ENCODE results near the gene ARRDC2. TPM values are rescaled to one million over a fixed set of nuclear protein-coding genes. Genes with fewer than 3 reads are reported as not detected.
A peak's percentile ranks its signal among the peaks of the same experiment; 100 is the strongest.

The ARRDC2 gene
- total and polyA plus RNA-seq, 10 of the 15 experiments (the other 5 are each of a cell fraction or from before 2014, with no cell fraction given): 0.48 to 10.1 (median 4.8) TPM

DNA sequence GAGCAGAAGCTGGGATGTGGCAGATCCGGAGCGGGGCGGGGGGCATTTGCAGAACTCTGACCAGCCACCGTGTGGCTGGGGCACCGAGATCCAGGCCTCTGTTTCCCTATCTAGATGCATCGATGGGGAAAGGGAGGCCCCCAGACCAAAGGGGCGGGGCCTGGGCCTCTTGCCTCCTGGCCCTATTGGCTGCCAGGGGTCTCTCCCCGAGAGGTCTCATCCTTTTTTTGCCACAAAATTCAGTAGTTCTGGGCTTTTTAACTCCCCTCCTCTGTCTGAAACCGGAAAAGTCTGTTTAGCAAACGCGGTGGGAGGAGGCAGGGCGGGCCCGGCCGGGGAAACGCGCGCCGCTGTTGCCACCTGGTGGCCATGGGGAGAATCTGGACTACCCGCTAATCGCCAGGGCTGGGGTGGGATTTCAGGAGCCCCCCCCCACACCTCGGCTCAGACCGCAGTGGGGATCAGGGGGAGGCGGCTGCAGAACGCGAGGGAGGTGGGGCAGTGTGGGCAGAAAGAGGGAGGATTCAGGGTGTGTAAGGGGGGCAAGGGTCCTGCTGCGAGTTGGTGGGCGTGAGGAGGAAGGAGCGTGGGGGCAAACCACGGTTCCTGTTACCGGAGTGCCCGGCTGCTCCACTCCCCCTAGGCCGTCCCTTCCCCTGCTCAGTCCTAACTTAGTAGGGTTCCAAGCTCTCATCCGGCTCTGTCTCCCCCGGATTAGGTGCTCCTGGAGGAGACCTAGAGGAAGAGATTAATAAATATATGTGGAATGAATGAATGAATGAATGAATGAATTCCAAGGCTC, 50.4 kb downstream of the ARRDC2 start:
- in situ Hi-C loops (cut with MboI): loop anchor here (5.0 kb wide), 1 partner anchor 41 kb away; no protein-coding TSS in a partner anchor
- no TSS peak for BruUV-seq (replicated peaks)
- peak; percentile 24 for TF ChIP-seq SP1 (IDR thresholded peaks at IDR 0.05; ENCODE audit: low read depth, low read length)
- no peak for TF ChIP-seq JUNB (IDR thresholded peaks at IDR 0.05)
- TF ChIP-seq CREB1 (IDR thresholded peaks at IDR 0.05; ENCODE audit: low read depth): peak; percentile 47; the same call in 1 of the 2 replicates
- TF ChIP-seq MTA2 (IDR thresholded peaks at IDR 0.05; ENCODE audit: low read depth): peak; percentile 51
- TF ChIP-seq POLR2AphosphoS5 (IDR thresholded peaks at IDR 0.05; ENCODE audit: low read length): no peak
- TF ChIP-seq SMARCA5 (IDR thresholded peaks at IDR 0.05): peak; percentile 66; the same call in 1 of the 2 replicates
- no peak for TF ChIP-seq MYB (IDR thresholded peaks at IDR 0.05; ENCODE audit: borderline replicate concordance, low read depth, low read length)
- 0 out of 2 replicates have a peak, but pooled peaks have one; percentile 7 for TF ChIP-seq MEF2A (IDR thresholded peaks at IDR 0.05; ENCODE audit: insufficient read depth, low read depth, low read length)
- no peak for TF ChIP-seq ZNF622 (IDR thresholded peaks at IDR 0.05)
- no peak for TF ChIP-seq ZNF217 (IDR thresholded peaks at IDR 0.05)
- TF ChIP-seq NFYA (IDR thresholded peaks at IDR 0.05; ENCODE audit: borderline replicate concordance, low read depth, low read length): no peak
- TF ChIP-seq, protein P1, sequence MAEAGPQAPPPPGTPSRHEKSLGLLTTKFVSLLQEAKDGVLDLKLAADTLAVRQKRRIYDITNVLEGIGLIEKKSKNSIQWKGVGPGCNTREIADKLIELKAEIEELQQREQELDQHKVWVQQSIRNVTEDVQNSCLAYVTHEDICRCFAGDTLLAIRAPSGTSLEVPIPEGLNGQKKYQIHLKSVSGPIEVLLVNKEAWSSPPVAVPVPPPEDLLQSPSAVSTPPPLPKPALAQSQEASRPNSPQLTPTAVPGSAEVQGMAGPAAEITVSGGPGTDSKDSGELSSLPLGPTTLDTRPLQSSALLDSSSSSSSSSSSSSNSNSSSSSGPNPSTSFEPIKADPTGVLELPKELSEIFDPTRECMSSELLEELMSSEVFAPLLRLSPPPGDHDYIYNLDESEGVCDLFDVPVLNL (IDR thresholded peaks at IDR 0.05; ENCODE audit: low read depth, low read length): no peak
- TF ChIP-seq, protein P2, sequence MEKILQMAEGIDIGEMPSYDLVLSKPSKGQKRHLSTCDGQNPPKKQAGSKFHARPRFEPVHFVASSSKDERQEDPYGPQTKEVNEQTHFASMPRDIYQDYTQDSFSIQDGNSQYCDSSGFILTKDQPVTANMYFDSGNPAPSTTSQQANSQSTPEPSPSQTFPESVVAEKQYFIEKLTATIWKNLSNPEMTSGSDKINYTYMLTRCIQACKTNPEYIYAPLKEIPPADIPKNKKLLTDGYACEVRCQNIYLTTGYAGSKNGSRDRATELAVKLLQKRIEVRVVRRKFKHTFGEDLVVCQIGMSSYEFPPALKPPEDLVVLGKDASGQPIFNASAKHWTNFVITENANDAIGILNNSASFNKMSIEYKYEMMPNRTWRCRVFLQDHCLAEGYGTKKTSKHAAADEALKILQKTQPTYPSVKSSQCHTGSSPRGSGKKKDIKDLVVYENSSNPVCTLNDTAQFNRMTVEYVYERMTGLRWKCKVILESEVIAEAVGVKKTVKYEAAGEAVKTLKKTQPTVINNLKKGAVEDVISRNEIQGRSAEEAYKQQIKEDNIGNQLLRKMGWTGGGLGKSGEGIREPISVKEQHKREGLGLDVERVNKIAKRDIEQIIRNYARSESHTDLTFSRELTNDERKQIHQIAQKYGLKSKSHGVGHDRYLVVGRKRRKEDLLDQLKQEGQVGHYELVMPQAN (conservative IDR thresholded peaks at IDR 0.05): no peak
- peak; percentile 98 for TF ChIP-seq SMC3 (IDR thresholded peaks at IDR 0.05; ENCODE audit: borderline replicate concordance, low read length)
- peak in 1 of 2 experiments; percentile 59; a peak in 1 of 4 replicates for TF ChIP-seq ETV6 (conservative IDR thresholded peaks at IDR 0.05 in 1 of 2, IDR thresholded peaks at IDR 0.05 in 1 of 2; ENCODE audit: borderline replicate concordance in 1 of 2, low read depth in 1 of 2)
- no peak for TF ChIP-seq BMI1 (IDR thresholded peaks at IDR 0.05; ENCODE audit: borderline replicate concordance)
- TF ChIP-seq EGR1 (IDR thresholded peaks at IDR 0.05; ENCODE audit: borderline replicate concordance in 1 of 2, low read depth in 2 of 2, low read length in 2 of 2): peak in 1 of 2 experiments; percentile 25; a peak in 1 of 3 replicates
- no peak for TF ChIP-seq PAX8 (IDR thresholded peaks at IDR 0.05)
- TF ChIP-seq CHD1 (IDR thresholded peaks at IDR 0.05; ENCODE audit: low read depth, low read length): no peak
- TF ChIP-seq RAD21 (IDR thresholded peaks at IDR 0.05; ENCODE audit: insufficient read depth, low read depth, low read length): peak; percentile 95
- TF ChIP-seq POU2F2 (IDR thresholded peaks at IDR 0.05; ENCODE audit: borderline replicate concordance, low read depth, low read length): 0 out of 3 replicates have a peak, but pooled peaks have one; percentile 24

More for the DNA sequence above, 50.4 kb downstream of the ARRDC2 start:
- Histone ChIP-seq H3K4me1 (ENCODE audit: control insufficient read depth, insufficient read depth, low read length) (peaks cover 2% of the 10 kb centered on the region; the same call in 1 of the 2 replicates), H3K27me3 (replicated peaks in 1 of 2; ENCODE audit: control insufficient read depth in 2 of 2, insufficient read depth in 2 of 2, low read length in 1 of 2) (no peaks in the 10 kb centered on the region; a peak in 1 of 4 replicates), H3K27ac (ENCODE audit: control insufficient read depth, insufficient read depth) (no peak overlapping the region), H3K9me3 (replicated peaks; ENCODE audit: control insufficient read depth, insufficient read depth, low read length) (no peaks in the 10 kb centered on the region), H3K4me2 (ENCODE audit: control insufficient read depth, insufficient read depth) (peak overlapping the region; percentile 46; the same call in 1 of the 2 replicates), H3K36me3 (ENCODE audit: control insufficient read depth in 2 of 2, insufficient read depth in 2 of 2, low read length in 1 of 2) (no peaks in the 10 kb centered on the region; a peak in 1 of 4 replicates), H4K20me1 (ENCODE audit: control insufficient read depth, insufficient read depth) (no peaks in the 10 kb centered on the region), H3K9ac (ENCODE audit: control insufficient read depth, insufficient read depth, low read length) (no peak overlapping the region), H2AFZ (ENCODE audit: control insufficient read depth, low read depth, low read length) (peak overlapping the region; percentile 43), H3K79me2 (ENCODE audit: control insufficient read depth, insufficient read depth, low read length) (no peaks in the 10 kb centered on the region), H3K4me3 (no peak overlapping the region)
- ChIA-PET SMC1A (ENCODE audit: uncharacterized antibody, unreplicated experiment) (interaction anchor here (1.0 to 3.0 kb wide), 9 partner anchors 33 to 120 kb away, joined by 3 to 21 read pairs (median 6); partner anchors contain the start of gene ARRDC2), RAD21 (ENCODE audit: unreplicated experiment) (interaction anchor here (0.8 to 1.6 kb wide), 7 partner anchors 39 to 194 kb away, joined by 4 to 7 read pairs (median 5); partner anchors contain the start of genes ARRDC2 and MAST3), CTCF (interaction anchor here (0.6 to 7.7 kb wide), 18 partner anchors 13 to 274 kb away, joined by 3 to 81 read pairs (median 6); partner anchors contain the start of genes ARRDC2 and MAST3), POLR2A (interaction anchor here (1.0 to 1.5 kb wide), 3 partner anchors 17 to 56 kb away, joined by 3 to 5 read pairs (median 5); no protein-coding TSS in a partner anchor)
- FAIRE-seq (peak; percentile 90), ATAC-seq (peak; percentile 97), DNase-seq (ENCODE audit: low read depth, low spot score) (no peak)
- WGBS (ENCODE audit: insufficient coverage, insufficient replicate concordance, low lambda C conversion rate, missing lambda C conversion rate): 7% methylated on average over 30 of the region's 34 CpGs
- intact Hi-C loops (cut with micrococcal nuclease; ENCODE audit: unreplicated experiment): loop anchor here (1.0 to 2.0 kb wide), 2 partner anchors 51 to 120 kb away; no protein-coding TSS in a partner anchor

All from GM12878 (cell line).